HT1080 (cell line): ENCODE data around the gene CATSPERE. TPM values are rescaled to one million over a fixed set of nuclear protein-coding genes. Genes with fewer than 3 reads are reported as not detected.
"Not testable (repeated sequence)": the region's sequence is repeated elsewhere in the genome, so short reads cannot be mapped to it uniquely, and the experiment has no call there.

Experiments used
- DNase-seq: peaks from one replicate; pipeline ENCODE4 v3.0.0-alpha.2; 2015; ENCODE audit warnings: low read depth
- total RNA-seq: library from RNA; depleted of rRNA; stranded (reverse); fragments of >200 nt; shearing (Covaris generic); gene quantifications from 2 replicates; pipeline ENCODE4 v1.2.3, GENCODE V29; 2014

The CATSPERE gene
- total RNA-seq, 1 experiment from 2014 or later = 0.10 TPM

DNA sequence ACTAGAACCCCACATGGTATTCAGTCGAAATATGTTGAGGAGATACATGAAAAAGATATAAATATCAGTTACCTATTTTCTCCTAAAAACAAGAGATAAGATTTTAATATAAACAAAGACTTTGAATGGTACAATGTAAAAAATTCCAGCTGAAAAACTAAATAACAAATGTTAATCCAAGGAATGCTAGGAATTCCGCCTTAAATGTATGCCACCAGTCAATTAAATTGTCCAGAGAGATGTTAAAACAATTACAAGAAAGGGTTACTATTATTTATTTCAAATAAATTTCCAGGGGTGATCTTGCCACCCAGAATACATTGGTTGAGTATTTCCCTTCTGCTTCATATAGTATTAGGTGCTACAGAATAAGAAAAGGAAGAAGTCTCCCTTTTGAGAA is 13.5 kb upstream of the CATSPERE start:
- no peak for DNase-seq

GRCh38 chr1:244448279-244449036 is 12.6 kb upstream of the CATSPERE start:
- no peak for DNase-seq

GRCh38 chr1:244449936-244450508 is 11.1 kb upstream of the CATSPERE start:
- no peak for DNase-seq

DNA sequence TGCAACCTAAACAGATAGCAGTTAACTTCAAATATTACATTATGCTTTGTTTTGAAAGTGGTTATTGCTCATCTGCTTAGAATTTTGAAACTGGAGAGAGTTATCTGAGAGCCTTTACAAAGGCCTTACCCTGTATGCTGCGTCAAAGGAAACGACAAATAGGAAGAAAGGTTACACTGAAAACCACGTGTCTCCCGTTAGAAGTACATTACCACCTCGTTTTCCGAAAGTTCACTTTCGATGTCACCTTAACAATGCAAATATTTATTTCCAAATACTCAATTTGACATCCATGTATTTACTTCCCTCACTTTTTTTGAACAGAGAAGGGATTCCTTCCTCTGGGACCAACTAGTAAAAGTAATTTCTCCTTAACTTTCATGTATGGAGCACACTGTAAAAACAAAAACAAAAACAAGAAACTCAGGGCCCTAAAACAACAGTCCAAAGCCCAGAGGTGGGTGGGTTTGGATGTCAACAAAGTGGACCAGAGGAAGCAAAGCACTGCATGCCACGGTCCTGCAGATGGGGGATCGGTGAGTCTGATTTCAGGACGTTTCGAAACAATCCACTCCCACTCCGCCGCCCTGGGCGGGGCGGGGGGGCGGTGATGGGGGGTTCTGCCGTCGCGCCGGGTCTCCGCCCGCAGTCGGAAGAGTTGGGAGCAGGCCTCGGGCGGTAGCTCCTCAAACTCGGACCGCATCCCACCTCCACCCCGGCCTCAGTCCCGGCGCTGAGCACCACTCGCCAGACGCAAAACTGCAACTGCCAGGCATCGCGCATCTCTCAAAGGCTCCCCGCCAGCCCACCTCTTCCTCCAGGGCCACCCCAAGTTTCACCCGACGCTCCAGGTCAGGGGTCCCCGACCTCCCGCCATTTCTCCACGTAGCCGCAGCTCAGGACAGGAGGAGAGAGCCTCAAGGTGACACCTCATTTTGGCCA is 10.2 kb upstream of the CATSPERE start:
- DNase-seq = peak; percentile 55

- DNase-seq = no peak
Observed at GRCh38 chr1:244451539-244451950, 9.5 kb upstream of the CATSPERE start, which contains the start of gene ADSS2. ADSS2 (minus strand) TSS chr1:244451909; CDS start chr1:244451817, 92 bp downstream.

DNA sequence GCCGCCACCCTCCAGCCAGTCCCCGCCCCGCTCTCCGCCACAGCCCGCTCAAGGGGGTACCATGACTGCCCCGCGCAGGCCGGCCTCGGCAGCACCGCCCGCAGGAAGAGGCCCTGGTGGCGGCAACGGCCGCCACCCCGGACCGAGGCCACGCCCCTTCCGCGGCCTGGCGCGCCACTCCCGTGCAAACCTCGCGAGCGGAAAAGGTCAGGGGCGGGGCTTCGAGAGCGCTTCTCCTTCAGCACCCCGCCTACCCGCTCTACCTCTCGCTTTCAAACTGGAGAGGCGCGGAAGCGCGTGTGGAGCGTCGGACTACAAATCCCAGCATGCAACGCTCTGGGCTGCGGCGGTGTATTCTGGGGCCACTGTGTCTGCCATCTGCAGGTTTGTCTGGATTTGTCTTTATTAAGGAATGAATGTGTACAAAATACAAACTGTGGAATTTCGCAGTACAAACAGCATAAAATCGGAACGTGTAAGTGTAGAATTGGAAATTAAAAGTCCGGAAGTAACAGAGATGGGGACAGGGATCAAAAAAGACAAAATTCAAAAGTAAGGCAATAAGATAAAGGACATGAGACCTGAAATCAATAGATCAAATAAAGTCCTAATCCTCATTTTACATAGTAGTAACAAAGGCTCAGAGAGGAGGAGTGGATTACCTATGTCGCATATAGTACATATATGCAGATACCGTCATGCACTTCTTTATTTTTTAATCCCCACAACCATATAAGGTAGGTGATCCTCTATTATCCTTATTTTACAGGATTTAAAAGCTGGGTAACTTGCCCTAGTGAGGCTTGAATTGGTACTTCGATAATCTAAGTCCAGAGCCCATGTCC is 8.9 kb upstream of the CATSPERE start:
- peak; percentile 99 for DNase-seq

DNA sequence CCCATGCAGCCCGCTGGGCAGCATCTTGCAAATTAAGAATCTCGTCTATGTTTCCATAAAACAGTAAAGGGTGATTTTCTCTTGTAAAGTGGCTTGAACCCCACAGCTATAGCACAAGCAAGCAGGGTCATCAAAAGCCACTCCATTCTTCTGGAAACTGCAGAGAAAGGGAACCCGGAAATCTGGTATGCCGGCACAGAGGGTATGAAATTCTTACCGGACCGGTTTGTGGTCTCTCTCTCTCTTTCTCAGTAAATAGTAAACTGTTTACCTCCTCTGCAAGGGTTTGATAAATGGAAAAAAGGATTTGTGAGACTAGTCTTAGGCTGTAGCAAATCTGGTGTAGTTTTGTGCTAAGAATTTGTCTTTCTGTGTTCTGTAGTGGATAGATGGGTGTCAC is 6.7 kb upstream of the CATSPERE start:
- no peak for DNase-seq

DNA sequence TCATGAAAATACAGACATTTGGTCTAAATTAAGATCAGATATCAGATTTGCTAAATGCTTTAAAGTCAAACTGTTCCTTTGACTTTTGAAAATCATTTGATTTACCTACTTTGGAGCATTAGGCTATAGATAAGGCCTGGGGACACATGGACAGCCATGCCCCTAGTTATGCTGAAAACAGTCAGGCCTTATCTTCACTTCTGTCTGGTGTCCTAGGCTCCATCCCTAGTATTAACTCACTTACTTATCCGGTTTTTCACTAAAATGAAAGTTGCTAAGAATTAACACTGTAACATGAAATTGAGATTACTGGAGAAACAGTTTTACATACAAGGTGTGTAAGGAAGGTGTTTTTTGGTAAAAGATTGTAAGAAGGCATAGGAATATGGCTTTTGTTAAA is 4.5 kb upstream of the CATSPERE start:
- DNase-seq = no peak

DNA sequence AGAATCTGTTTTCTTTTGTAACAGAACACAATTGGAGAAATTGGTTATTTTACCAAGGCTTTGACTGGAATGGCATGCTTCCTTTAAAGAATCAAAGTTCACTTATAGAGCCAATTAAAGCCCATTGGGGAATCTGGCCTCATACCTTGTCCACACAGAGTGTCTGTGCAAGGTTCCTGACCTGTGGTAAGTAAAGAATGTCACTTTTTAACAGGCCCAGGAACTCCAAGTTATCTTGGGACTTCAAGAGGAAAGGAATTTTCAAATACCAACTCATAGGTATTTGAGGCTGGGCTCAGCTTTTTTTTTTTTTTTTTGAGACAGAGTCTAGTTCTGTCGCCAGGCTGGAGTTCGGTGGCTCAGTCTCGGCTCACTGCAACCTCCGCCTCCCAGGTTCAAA is 2.3 kb upstream of the CATSPERE start:
- no peak for DNase-seq

DNA sequence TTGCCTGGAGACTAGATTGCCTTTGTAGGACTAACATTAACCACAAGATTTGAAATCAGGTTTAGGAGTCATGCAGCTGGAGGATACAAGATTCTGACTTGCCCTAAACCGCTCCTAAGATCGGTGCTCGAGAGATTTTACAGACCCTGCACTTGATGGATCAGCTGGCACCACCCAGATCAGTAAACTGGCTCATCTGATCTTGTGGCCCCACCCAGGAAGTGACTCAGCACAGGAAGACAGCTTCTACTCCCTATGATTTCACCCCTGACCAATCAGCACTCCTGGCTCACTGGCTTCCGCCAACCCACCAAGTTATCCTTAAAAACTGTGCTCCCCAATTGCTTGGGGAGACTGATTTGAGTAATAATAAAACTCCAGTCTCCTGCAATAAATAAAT is 876 bp upstream of the CATSPERE start:
- peak; percentile 39 for DNase-seq

DNA sequence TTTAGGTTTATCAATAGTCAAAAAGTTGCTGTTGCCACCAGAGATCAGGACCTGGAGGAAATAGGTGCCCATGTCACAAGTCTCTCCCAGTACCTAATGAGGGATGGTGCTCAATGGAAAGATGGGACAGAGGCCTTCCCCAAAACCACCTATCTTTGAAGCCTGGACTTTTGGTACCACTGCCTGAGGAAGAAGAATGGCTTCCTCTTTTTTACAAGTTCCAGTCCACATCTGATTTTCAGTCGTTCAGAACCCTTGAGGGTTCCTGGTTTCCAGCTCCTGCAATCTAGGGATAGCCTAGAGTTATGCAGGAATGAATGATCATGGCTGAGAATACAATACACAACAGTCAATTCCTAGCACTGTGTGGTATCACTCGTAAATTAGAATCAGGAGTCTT is 5.7 kb downstream of the CATSPERE start:
- no peak for DNase-seq

DNA sequence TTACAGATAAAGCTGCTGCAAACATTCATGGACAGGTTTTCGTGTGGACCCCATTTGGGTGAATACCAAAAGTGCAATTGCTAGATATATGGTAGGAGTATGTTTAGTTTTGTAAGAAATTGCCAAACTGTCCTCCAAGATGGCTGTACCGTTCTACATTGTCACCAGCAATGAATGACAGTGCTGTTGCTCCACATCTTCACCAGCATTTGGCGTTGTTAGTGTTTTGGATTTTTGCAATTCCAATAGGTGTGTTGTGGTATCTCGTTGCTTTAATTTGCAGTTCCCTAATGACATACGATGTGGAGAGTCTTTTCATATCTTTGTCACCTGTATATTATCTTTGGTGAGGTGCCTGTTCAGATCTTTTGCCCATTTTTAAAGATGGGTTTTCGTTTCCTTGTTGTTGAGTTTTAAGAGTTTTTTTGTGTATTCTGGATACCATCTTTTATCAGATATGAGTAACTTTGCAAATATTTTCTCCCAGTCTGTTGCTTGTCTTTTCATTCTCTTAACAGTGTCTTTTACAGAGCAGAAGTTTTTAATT is 12.1 kb downstream of the CATSPERE start:
- DNase-seq = no peak

- not testable (repeated sequence) for DNase-seq
Observed at GRCh38 chr1:244484971-244485370, 23.9 kb downstream of the CATSPERE start.

GRCh38 chr1:244494653-244495052 is 33.6 kb downstream of the CATSPERE start:
- DNase-seq = no peak

GRCh38 chr1:244496186-244496585 is 35.1 kb downstream of the CATSPERE start:
- DNase-seq = no peak

- no peak for DNase-seq
Observed at GRCh38 chr1:244497805-244498204, 36.7 kb downstream of the CATSPERE start.

DNA sequence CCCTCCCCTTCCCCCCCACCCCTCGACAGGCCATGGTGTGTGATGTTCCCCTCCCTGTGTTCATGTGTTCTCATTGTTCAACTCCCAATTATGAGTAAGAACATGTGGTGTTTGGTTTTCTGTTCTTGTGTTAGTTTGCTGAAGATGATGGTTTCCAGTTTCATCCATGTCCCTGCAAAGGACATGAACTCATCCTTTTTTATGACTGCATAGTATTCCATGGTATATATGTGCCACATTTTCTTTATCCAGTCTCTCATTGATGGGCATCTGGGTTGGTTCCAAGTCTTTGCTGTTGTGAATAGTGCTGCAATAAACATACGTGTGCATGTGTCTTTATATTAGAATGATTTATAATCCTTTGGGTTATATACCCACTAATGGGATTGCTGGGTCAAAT is 38.4 kb downstream of the CATSPERE start:
- DNase-seq = not testable (repeated sequence)

DNA sequence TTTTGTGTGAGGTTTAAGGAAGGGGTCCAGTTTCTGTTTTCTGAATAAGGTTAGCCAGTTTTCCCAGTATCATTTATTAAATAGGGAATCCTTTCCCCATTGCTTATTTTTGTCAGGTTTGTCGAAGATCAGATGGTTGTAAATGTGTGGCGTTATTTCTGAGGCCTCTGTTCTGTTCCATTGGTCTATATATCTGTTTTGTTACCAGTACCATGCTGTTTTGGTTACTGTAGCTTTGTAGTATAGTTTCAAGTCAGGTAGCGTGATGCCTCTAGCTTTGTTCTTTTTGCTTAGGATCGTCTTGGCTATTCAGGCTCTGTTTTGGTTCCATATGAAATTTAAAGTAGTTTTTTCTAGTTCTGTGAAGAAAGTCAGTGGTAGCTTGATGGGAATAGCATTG is 39.4 kb downstream of the CATSPERE start:
- DNase-seq = not testable (repeated sequence)

DNA sequence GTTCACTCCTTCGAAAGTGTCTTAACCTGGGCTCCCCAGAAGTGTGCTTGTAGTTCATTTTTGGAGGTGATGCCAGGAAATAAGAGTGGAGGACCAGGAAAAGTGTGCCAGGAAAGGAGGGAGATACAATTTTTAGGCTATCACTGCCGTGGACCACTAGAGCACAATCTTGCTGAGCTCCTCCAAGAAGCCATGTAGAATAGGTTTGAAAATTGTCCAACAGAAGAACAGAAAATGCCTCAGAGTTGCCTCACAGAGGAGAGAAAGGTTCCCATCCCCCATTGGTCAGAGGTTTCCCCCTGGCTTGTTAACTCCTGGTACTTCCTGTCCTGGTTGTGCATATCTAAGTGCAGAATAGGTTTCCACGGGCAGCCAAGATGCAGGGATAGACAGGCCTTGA is 41.6 kb downstream of the CATSPERE start:
- no peak for DNase-seq

DNA sequence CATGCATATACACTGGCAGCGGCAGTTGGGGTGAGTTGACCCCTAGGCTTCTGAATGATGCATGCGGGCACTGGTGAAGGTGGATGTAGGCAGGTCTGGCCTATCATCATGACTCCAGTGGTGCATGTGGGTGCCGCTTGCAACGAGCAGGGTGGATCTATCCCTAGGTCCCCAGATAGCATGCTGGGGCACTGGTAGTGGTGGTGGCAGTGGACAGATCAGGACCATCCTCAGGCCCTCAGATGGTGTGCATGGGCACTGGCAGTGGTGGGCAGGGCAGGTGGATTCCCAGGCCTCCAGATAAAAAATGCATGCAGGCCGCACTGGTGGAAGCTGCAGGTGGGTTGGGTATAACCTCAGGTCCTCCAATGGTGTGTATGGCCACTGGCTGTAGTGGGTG is 52.4 kb downstream of the CATSPERE start:
- DNase-seq = no peak

DNA sequence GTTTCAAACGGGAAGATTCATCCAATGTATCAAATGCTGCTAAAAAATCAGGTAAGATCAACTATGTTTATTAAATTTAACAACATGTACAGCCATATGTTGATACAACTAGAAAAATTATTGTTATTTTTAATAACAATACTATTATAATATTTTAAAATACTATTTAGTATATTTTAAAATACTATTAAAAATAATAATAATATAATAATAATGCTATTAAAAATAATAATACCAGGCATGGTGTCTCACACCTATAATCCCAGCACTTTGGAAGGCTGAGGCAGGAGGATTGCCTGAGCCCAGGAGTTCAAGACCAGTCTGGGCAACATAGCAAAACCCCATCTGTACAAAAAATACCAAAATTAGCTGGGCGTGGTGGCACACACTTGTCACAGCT is 54.6 kb downstream of the CATSPERE start:
- no peak for DNase-seq
